ENCODE measurements around the gene AGRN.

- TF ChIP-seq EP300 (IDR thresholded peaks at IDR 0.05) (no peak), POLR2A (IDR thresholded peaks at IDR 0.05) (no peak)
- TF ChIP-seq, protein P1, sequence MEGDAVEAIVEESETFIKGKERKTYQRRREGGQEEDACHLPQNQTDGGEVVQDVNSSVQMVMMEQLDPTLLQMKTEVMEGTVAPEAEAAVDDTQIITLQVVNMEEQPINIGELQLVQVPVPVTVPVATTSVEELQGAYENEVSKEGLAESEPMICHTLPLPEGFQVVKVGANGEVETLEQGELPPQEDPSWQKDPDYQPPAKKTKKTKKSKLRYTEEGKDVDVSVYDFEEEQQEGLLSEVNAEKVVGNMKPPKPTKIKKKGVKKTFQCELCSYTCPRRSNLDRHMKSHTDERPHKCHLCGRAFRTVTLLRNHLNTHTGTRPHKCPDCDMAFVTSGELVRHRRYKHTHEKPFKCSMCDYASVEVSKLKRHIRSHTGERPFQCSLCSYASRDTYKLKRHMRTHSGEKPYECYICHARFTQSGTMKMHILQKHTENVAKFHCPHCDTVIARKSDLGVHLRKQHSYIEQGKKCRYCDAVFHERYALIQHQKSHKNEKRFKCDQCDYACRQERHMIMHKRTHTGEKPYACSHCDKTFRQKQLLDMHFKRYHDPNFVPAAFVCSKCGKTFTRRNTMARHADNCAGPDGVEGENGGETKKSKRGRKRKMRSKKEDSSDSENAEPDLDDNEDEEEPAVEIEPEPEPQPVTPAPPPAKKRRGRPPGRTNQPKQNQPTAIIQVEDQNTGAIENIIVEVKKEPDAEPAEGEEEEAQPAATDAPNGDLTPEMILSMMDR (IDR thresholded peaks at IDR 0.05) = no peak
These were observed 5.8 kb downstream of the AGRN start for GRCh38 chr1:1025730-1026129.
